ENCODE results near the gene MBTPS1.

DNA sequence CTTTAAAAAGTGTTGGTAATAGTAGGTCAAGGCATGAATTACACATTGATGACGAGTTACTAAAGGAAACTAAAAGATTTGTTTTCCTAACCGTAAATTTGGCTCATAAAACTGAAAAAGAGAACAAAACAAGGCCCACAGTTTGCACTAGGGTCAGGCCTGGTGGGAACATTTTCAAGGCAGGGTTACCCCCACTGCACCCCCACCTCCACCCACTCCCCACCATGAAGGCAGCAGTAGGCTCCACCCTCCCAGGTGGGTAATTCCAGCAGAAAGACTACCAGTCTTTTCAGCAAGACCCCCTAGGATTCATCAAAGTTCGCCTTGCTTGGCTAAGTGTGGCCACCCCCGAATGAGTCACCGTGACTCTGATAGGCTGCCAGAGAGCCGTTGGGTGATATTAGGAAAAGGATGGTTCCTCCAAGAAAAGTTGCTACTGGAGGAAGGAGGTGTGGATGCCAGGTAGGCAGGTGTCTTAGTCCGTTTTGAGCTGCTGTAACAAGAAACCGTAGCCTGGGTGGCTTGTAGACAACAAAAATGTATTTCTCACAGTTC is 37.0 kb upstream of the MBTPS1 start:
- TF ChIP-seq POLR2AphosphoS5 (IDR thresholded peaks at IDR 0.05) (no peak), POLR2A (IDR thresholded peaks at IDR 0.05) (no peak)
- TF ChIP-seq, protein P1, sequence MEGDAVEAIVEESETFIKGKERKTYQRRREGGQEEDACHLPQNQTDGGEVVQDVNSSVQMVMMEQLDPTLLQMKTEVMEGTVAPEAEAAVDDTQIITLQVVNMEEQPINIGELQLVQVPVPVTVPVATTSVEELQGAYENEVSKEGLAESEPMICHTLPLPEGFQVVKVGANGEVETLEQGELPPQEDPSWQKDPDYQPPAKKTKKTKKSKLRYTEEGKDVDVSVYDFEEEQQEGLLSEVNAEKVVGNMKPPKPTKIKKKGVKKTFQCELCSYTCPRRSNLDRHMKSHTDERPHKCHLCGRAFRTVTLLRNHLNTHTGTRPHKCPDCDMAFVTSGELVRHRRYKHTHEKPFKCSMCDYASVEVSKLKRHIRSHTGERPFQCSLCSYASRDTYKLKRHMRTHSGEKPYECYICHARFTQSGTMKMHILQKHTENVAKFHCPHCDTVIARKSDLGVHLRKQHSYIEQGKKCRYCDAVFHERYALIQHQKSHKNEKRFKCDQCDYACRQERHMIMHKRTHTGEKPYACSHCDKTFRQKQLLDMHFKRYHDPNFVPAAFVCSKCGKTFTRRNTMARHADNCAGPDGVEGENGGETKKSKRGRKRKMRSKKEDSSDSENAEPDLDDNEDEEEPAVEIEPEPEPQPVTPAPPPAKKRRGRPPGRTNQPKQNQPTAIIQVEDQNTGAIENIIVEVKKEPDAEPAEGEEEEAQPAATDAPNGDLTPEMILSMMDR (IDR thresholded peaks at IDR 0.05) = no peak
